H9 (cell line): ENCODE results near the gene CD2. TPM values are rescaled to one million over a fixed set of nuclear protein-coding genes. Genes with fewer than 3 reads are reported as not detected.

ENCODE experiments used
- DNase-seq: peaks from one replicate; pipeline ENCODE4 v3.0.0-alpha.2; 2017
- H2AFZ ChIP-seq: one replicate; pipeline ENCODE4 v1.6.1; 2013; ENCODE audit warnings: mild to moderate bottlenecking, low read length, control low read depth, moderate library complexity
- H2AK5ac ChIP-seq: 2 replicates; pipeline ENCODE4 v1.6.1; 2013; ENCODE audit warnings: low read length, control low read depth, mixed read lengths; ENCODE audit not compliant: insufficient read length
- H2BK120ac ChIP-seq: one replicate; pipeline ENCODE4 v1.6.1; 2013; ENCODE audit warnings: low read depth, mild to moderate bottlenecking, low read length, control low read depth, inconsistent platforms; ENCODE audit not compliant: poor library complexity, severe bottlenecking
- H2BK12ac ChIP-seq: 2 replicates; pipeline ENCODE4 v1.6.1; 2013; ENCODE audit warnings: low read length, control low read depth, mixed read lengths, low read depth; ENCODE audit not compliant: insufficient read length
- H2BK15ac ChIP-seq: 2 replicates; pipeline ENCODE4 v1.6.1; 2013; ENCODE audit warnings: low read depth, low read length, control low read depth
- H2BK20ac ChIP-seq: one replicate; pipeline ENCODE4 v1.6.1; 2013; ENCODE audit warnings: low read depth, mild to moderate bottlenecking, low read length, control low read depth, inconsistent platforms; ENCODE audit not compliant: poor library complexity, severe bottlenecking
- H2BK5ac ChIP-seq: 2 replicates; pipeline ENCODE4 v1.6.1; 2013; ENCODE audit warnings: low read length, control low read depth, mixed read lengths; ENCODE audit not compliant: insufficient read length
- H3K14ac ChIP-seq: 2 replicates; pipeline ENCODE4 v1.6.1; 2013; ENCODE audit warnings: low read length, control low read depth; ENCODE audit not compliant: insufficient read depth
- H3K18ac ChIP-seq: 2 replicates; pipeline ENCODE4 v1.6.1; 2013; ENCODE audit warnings: low read depth, mild to moderate bottlenecking, mixed read lengths, low read length, control low read depth; ENCODE audit not compliant: insufficient read length
- H3K23ac ChIP-seq: 2 replicates; pipeline ENCODE4 v1.6.1; 2013; ENCODE audit warnings: low read length, control low read depth, mixed read lengths, low read depth; ENCODE audit not compliant: insufficient read length
- H3K23me2 ChIP-seq: 2 replicates; pipeline ENCODE4 v1.6.1; 2013; ENCODE audit warnings: low read depth, mild to moderate bottlenecking, mixed read lengths, low read length, control low read depth; ENCODE audit not compliant: insufficient read length, poor library complexity, severe bottlenecking
- H3K27ac ChIP-seq: 2 replicates; pipeline ENCODE4 v1.5.1; 2013; ENCODE audit warnings: low read length, control low read depth, mixed read lengths, low read depth; ENCODE audit not compliant: insufficient read length
- H3K27me3 ChIP-seq: 2 replicates; pipeline ENCODE4 v1.6.1; 2013; ENCODE audit warnings: low read length, control low read depth, inconsistent platforms; ENCODE audit not compliant: insufficient read depth
- H3K4ac ChIP-seq: 2 replicates; pipeline ENCODE4 v1.6.1; 2013; ENCODE audit warnings: low read depth, mild to moderate bottlenecking, control low read depth, inconsistent platforms, low read length, moderate library complexity
- H3K4me1 ChIP-seq: 2 replicates; pipeline ENCODE4 v1.6.1; 2013; ENCODE audit warnings: low read length, control low read depth, inconsistent platforms; ENCODE audit not compliant: insufficient read depth
- H3K4me2 ChIP-seq: 2 replicates; pipeline ENCODE4 v1.6.1; 2013; ENCODE audit warnings: low read length, control low read depth, mixed read lengths; ENCODE audit not compliant: insufficient read length, insufficient read depth
- H3K56ac ChIP-seq: 2 replicates; pipeline ENCODE4 v1.6.1; 2013; ENCODE audit warnings: low read depth, mild to moderate bottlenecking, mixed read lengths, low read length, control low read depth; ENCODE audit not compliant: insufficient read length
- H3K79me1 ChIP-seq: 2 replicates; pipeline ENCODE4 v1.6.1; 2013; ENCODE audit warnings: low read depth, mild to moderate bottlenecking, moderate library complexity, low read length, control low read depth, inconsistent platforms; ENCODE audit not compliant: insufficient read depth, poor library complexity, severe bottlenecking
- H3K79me2 ChIP-seq: 2 replicates; pipeline ENCODE4 v1.6.1; 2013; ENCODE audit warnings: low read length, control low read depth, inconsistent platforms; ENCODE audit not compliant: insufficient read depth
- H3K9ac ChIP-seq: 2 replicates; pipeline ENCODE4 v1.6.1; 2013; ENCODE audit warnings: low read length, control low read depth, mixed read lengths; ENCODE audit not compliant: insufficient read length; ENCODE audit errors: extremely low read depth
- H3K9me3 ChIP-seq: one replicate; pipeline ENCODE4 v1.6.1; 2013; ENCODE audit warnings: low read depth, low read length, inconsistent platforms; ENCODE audit not compliant: control insufficient read depth
- H3T11ph ChIP-seq: one replicate; pipeline ENCODE4 v1.6.1; 2013; ENCODE audit warnings: mild to moderate bottlenecking, low read length, control low read depth, inconsistent platforms
- H4K20me1 ChIP-seq: one replicate; pipeline ENCODE4 v1.6.1; 2013; ENCODE audit not compliant: control insufficient read depth, insufficient read length, insufficient read depth
- H4K5ac ChIP-seq: 2 replicates; pipeline ENCODE4 v1.6.1; 2013; ENCODE audit warnings: low read depth, mild to moderate bottlenecking, mixed read lengths, low read length, control low read depth; ENCODE audit not compliant: insufficient read length
- H4K8ac ChIP-seq: replicated peaks from 2 replicates; pipeline ENCODE4 v1.6.1; 2013; ENCODE audit warnings: low read length, control low read depth, mixed read lengths, low read depth; ENCODE audit not compliant: insufficient read length
- H4K91ac ChIP-seq: 2 replicates; pipeline ENCODE4 v1.6.1; 2013; ENCODE audit warnings: low read depth, mild to moderate bottlenecking, moderate library complexity, mixed read lengths, low read length, control low read depth; ENCODE audit not compliant: insufficient read length
- H3K27ac Mint-ChIP-seq, 3 experiments: 2 replicates in 2 of 3; 3 replicates in 1 of 3; pipeline ENCODE4 v1.8.0; 2020 to 2021; ENCODE audit warnings: mixed read lengths in 3 of 3, mild to moderate bottlenecking in 1 of 3, moderate library complexity in 1 of 3
- H3K27me3 Mint-ChIP-seq: 2 replicates; pipeline ENCODE4 v1.8.0; 2021; ENCODE audit warnings: low read depth, mild to moderate bottlenecking, moderate library complexity, mixed read lengths
- H3K36me3 Mint-ChIP-seq, 3 experiments: 2 replicates in 2 of 3; 3 replicates in 1 of 3; pipeline ENCODE4 v1.8.0; 2020 to 2021; ENCODE audit warnings: low read depth in 3 of 3, mixed read lengths in 3 of 3; ENCODE audit not compliant: insufficient read depth in 1 of 3
- H3K4me1 Mint-ChIP-seq, 2 experiments: 2 replicates each; pipeline ENCODE4 v1.8.0; 2020; ENCODE audit warnings: mixed read lengths in 2 of 2
- H3K4me3 Mint-ChIP-seq, 2 experiments: 2 replicates in 1 of 2; 3 replicates in 1 of 2; pipeline ENCODE4 v1.8.0; 2020 to 2021; ENCODE audit warnings: mild to moderate bottlenecking in 2 of 2, mixed read lengths in 2 of 2, moderate library complexity in 1 of 2
- H3K9me3 Mint-ChIP-seq, 2 experiments: 2 replicates in 1 of 2; 3 replicates in 1 of 2; pipeline ENCODE4 v1.8.0; 2020; ENCODE audit warnings: mild to moderate bottlenecking in 2 of 2, mixed read lengths in 2 of 2, moderate library complexity in 1 of 2
- WGBS: extraction: QIAGEN DNeasy Blood & Tissue Kit; methylation state at CpG from one replicate; pipeline ENCODE4 v1.1.7; 2013; ENCODE audit warnings: missing lambda C conversion rate, low lambda C conversion rate, mixed read lengths; ENCODE audit not compliant: insufficient read length; ENCODE audit errors: extremely low coverage; 5-methylcytosine and 5-hydroxymethylcytosine counted together
- total RNA-seq: library from RNA; stranded (reverse); gene quantifications from 2 replicates; pipeline ENCODE4 v1.2.1, GENCODE V29; 2021
- TF ChIP-seq, protein P1 (sequence below): fragments of 200-600 bp; sonication (generic); conservative IDR thresholded peaks from 3 replicates; pipeline ENCODE4 v1.8.0; 2021; ENCODE audit warnings: antibody characterized with exemption, mild to moderate bottlenecking

Gene CD2
- total RNA-seq, 1 experiment from 2014 or later: not detected

DNA sequence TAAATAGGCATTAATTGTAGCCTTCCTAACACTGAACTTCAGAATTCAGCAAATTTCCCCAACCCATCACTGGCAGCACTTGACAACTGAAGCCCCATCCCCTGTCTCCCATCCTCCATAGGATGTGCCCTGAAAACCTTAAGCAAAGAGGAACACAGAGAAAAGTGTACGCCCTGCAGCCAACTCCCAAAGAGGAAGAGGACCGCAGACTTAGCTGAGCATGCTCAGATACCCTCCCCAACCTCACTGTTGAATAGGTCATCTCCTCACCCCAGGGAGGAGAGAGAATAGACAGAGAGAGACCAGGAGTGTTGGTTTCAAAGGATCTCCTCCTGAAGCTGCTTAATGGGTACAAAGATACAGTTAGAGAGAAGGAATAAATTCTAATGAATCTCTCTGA is 50.5 kb downstream of the CD2 start:
- H3K4ac ChIP-seq: no peak overlapping the region
- H2BK20ac ChIP-seq: no peak overlapping the region
- H2AFZ ChIP-seq: no peak overlapping the region
- H3K56ac ChIP-seq: no peak overlapping the region
- no peaks in the 10 kb centered on the region for H3K23me2 ChIP-seq
- H2BK120ac ChIP-seq: no peak overlapping the region
- H3K9ac ChIP-seq: no peak overlapping the region
- no peak overlapping the region for H3K18ac ChIP-seq
- no peak overlapping the region for H3K4me3 Mint-ChIP-seq
- TF ChIP-seq, protein P1, sequence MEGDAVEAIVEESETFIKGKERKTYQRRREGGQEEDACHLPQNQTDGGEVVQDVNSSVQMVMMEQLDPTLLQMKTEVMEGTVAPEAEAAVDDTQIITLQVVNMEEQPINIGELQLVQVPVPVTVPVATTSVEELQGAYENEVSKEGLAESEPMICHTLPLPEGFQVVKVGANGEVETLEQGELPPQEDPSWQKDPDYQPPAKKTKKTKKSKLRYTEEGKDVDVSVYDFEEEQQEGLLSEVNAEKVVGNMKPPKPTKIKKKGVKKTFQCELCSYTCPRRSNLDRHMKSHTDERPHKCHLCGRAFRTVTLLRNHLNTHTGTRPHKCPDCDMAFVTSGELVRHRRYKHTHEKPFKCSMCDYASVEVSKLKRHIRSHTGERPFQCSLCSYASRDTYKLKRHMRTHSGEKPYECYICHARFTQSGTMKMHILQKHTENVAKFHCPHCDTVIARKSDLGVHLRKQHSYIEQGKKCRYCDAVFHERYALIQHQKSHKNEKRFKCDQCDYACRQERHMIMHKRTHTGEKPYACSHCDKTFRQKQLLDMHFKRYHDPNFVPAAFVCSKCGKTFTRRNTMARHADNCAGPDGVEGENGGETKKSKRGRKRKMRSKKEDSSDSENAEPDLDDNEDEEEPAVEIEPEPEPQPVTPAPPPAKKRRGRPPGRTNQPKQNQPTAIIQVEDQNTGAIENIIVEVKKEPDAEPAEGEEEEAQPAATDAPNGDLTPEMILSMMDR: no peak
- H3K14ac ChIP-seq: no peak overlapping the region
- WGBS: no CpG with 5 or more reads among the region's 2 CpGs
- no peak overlapping the region for H3K23ac ChIP-seq
- H4K91ac ChIP-seq: no peak overlapping the region
- H2BK15ac ChIP-seq: no peak overlapping the region
- H3K36me3 Mint-ChIP-seq: no peaks in the 10 kb centered on the region
- H4K8ac ChIP-seq: no peak overlapping the region
- no peak overlapping the region for H3K27ac ChIP-seq
- H3K79me2 ChIP-seq: no peaks in the 10 kb centered on the region
- H3K27ac Mint-ChIP-seq: no peak overlapping the region
- no peak for DNase-seq
- H4K20me1 ChIP-seq: no peaks in the 10 kb centered on the region
- H3K9me3 ChIP-seq: no peaks in the 10 kb centered on the region
- H3K4me2 ChIP-seq: no peak overlapping the region
- H3K27me3 ChIP-seq: no peaks in the 10 kb centered on the region
- H3K79me1 ChIP-seq: no peaks in the 10 kb centered on the region
- no peak overlapping the region for H2BK12ac ChIP-seq
- peaks cover 4% of the 10 kb centered on the region; the same call in 1 of the 2 replicates for H3K4me1 ChIP-seq
- H3K4me1 Mint-ChIP-seq: peaks cover 15 to 17% of the 10 kb centered on the region in 2 experiments
- H2BK5ac ChIP-seq: no peak overlapping the region
- no peak overlapping the region for H4K5ac ChIP-seq
- no peak overlapping the region for H3T11ph ChIP-seq
- no peak overlapping the region for H2AK5ac ChIP-seq
- H3K27me3 Mint-ChIP-seq: no peaks in the 10 kb centered on the region
- no peaks in the 10 kb centered on the region for H3K9me3 Mint-ChIP-seq
